Esophagus muscularis mucosa (tissue), 4 donors: ENCODE data around the gene C2CD4C.

ENCODE experiments used
- CTCF ChIP-seq, 3 experiments: fragments of 200-600 bp in 2 of 3; fragments of 450-650 bp in 1 of 3; sonication (generic) in 2 of 3; IDR thresholded peaks; one replicate each; pipeline ENCODE4 v1.5.1; 2017 to 2019; ENCODE audit warnings: antibody characterized with exemption in 3 of 3, mild to moderate bottlenecking in 2 of 3, moderate library complexity in 1 of 3
- EP300 ChIP-seq: sonication (generic); formaldehyde crosslinking; IDR thresholded peaks from one replicate; pipeline ENCODE4 v1.6.1; 2017; ENCODE audit warnings: antibody characterized with exemption
- POLR2A ChIP-seq: fragments of 450-650 bp; IDR thresholded peaks from one replicate; pipeline ENCODE4 v1.6.1; 2017; ENCODE audit warnings: antibody characterized with exemption, moderate library complexity, mild to moderate bottlenecking, low read depth
- POLR2AphosphoS5 ChIP-seq, 2 donors: sonication (generic); formaldehyde crosslinking; IDR thresholded peaks; one replicate each; pipeline ENCODE4 v1.6.1; 2017; ENCODE audit warnings: antibody characterized with exemption in 2 of 2

GRCh38 chr19:437041-437440 lies 28.1 kb upstream of the C2CD4C start:
- no peak for TF ChIP-seq CTCF (IDR thresholded peaks at IDR 0.05)
- TF ChIP-seq EP300 = no peak
- TF ChIP-seq POLR2A = no peak
- TF ChIP-seq POLR2AphosphoS5 (IDR thresholded peaks at IDR 0.05) = no peak
